Endodermal cell (in vitro differentiated cells): ENCODE results near the gene NR5A1. TPM values are rescaled to one million over a fixed set of nuclear protein-coding genes. Genes with fewer than 3 reads are reported as not detected.

Experiments
- DNase-seq: peaks from one replicate; pipeline ENCODE4 v3.0.0-alpha.2; 2017
- H3K27ac ChIP-seq: 2 replicates; pipeline ENCODE4 v1.5.1; 2013; ENCODE audit warnings: mild to moderate bottlenecking, low read depth, low read length, moderate library complexity
- H3K27me3 ChIP-seq: 2 replicates; pipeline ENCODE4 v1.6.1; 2013; ENCODE audit warnings: mild to moderate bottlenecking, low read length, moderate library complexity; ENCODE audit not compliant: insufficient read depth, control insufficient read depth, poor library complexity, severe bottlenecking
- H3K36me3 ChIP-seq: 2 replicates; pipeline ENCODE4 v1.7.0; 2013; ENCODE audit warnings: mild to moderate bottlenecking, low read length, moderate library complexity; ENCODE audit not compliant: control insufficient read depth, insufficient read depth
- H3K4me1 ChIP-seq: one replicate; pipeline ENCODE4 v1.7.0; 2013; ENCODE audit warnings: low read length; ENCODE audit not compliant: control insufficient read depth, insufficient read depth
- H3K4me3 ChIP-seq: 2 replicates; pipeline ENCODE4 v1.5.1; 2013; ENCODE audit warnings: mild to moderate bottlenecking, low read length, moderate library complexity
- H3K9ac ChIP-seq: 2 replicates; pipeline ENCODE4 v1.6.1; 2013; ENCODE audit warnings: mild to moderate bottlenecking, low read length, moderate library complexity; ENCODE audit not compliant: poor library complexity, severe bottlenecking; ENCODE audit errors: extremely low read depth
- H3K9me3 ChIP-seq: 2 replicates; pipeline ENCODE4 v1.6.1; 2013; ENCODE audit warnings: mild to moderate bottlenecking, low read length, moderate library complexity; ENCODE audit not compliant: control insufficient read depth
- H3K27ac Mint-ChIP-seq: 2 replicates; pipeline ENCODE4 v1.8.0; 2020; ENCODE audit warnings: mixed read lengths
- H3K27me3 Mint-ChIP-seq: 2 replicates; pipeline ENCODE4 v1.8.0; 2021; ENCODE audit warnings: mild to moderate bottlenecking, mixed read lengths; ENCODE audit not compliant: insufficient read depth
- H3K36me3 Mint-ChIP-seq: 2 replicates; pipeline ENCODE4 v1.8.0; 2020; ENCODE audit warnings: low read depth, mixed read lengths
- H3K4me1 Mint-ChIP-seq: 2 replicates; pipeline ENCODE4 v1.8.0; 2020; ENCODE audit warnings: mixed read lengths
- H3K4me3 Mint-ChIP-seq: 2 replicates; pipeline ENCODE4 v1.8.0; 2020; ENCODE audit warnings: mild to moderate bottlenecking, moderate library complexity, mixed read lengths
- H3K9me3 Mint-ChIP-seq: 2 replicates; pipeline ENCODE4 v1.8.0; 2020; ENCODE audit warnings: mild to moderate bottlenecking, mixed read lengths
- WGBS, 2 experiments: methylation state at CpG; one replicate each; pipeline versions ENCODE4 v1.1.5 to v1.1.7; 2013; ENCODE audit warnings: missing lambda C conversion rate in 2 of 2, mixed read lengths in 1 of 2; ENCODE audit not compliant: insufficient coverage in 1 of 2, insufficient read length in 1 of 2; 5-methylcytosine and 5-hydroxymethylcytosine counted together
- total RNA-seq, 2 donors: library from RNA; stranded (reverse); fragmentation: NEBNext Ultra II Directional in 1 of 2; extraction: Animal tissue kit (Norgen Biotek cat#: 25700) in 1 of 2; gene quantifications; 2 replicates in 1 of 2; 3 replicates in 1 of 2; pipeline ENCODE4 v1.2.1, GENCODE V29; 2021
- TF ChIP-seq, protein P1 (sequence below): fragments of 200-600 bp; sonication (generic); conservative IDR thresholded peaks from 2 replicates; pipeline ENCODE4 v1.5.0; 2021; ENCODE audit warnings: antibody characterized with exemption, mild to moderate bottlenecking

The NR5A1 gene
- total RNA-seq, 2 donors from 2014 or later = 0.37 TPM; not detected in 1

- H3K9me3 ChIP-seq = no peaks in the 10 kb centered on the region
- H3K4me1 ChIP-seq = peaks cover 4% of the 10 kb centered on the region
- peak overlapping the region; percentile 48 for H3K27ac Mint-ChIP-seq
- no peaks in the 10 kb centered on the region for H3K36me3 Mint-ChIP-seq
- TF ChIP-seq, protein P1, sequence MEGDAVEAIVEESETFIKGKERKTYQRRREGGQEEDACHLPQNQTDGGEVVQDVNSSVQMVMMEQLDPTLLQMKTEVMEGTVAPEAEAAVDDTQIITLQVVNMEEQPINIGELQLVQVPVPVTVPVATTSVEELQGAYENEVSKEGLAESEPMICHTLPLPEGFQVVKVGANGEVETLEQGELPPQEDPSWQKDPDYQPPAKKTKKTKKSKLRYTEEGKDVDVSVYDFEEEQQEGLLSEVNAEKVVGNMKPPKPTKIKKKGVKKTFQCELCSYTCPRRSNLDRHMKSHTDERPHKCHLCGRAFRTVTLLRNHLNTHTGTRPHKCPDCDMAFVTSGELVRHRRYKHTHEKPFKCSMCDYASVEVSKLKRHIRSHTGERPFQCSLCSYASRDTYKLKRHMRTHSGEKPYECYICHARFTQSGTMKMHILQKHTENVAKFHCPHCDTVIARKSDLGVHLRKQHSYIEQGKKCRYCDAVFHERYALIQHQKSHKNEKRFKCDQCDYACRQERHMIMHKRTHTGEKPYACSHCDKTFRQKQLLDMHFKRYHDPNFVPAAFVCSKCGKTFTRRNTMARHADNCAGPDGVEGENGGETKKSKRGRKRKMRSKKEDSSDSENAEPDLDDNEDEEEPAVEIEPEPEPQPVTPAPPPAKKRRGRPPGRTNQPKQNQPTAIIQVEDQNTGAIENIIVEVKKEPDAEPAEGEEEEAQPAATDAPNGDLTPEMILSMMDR = no peak
- H3K9ac ChIP-seq = no peak overlapping the region
- H3K4me3 Mint-ChIP-seq = no peak overlapping the region
- H3K4me1 Mint-ChIP-seq = peaks cover 7% of the 10 kb centered on the region
- no peak for DNase-seq
- no peaks in the 10 kb centered on the region for H3K36me3 ChIP-seq
- 90 to 91% methylated on average over 8 to 9 of the region's 9 CpGs for WGBS, 2 experiments
- H3K27me3 ChIP-seq = peaks cover 6% of the 10 kb centered on the region
- H3K9me3 Mint-ChIP-seq = no peaks in the 10 kb centered on the region
- H3K4me3 ChIP-seq = no peak overlapping the region
- H3K27me3 Mint-ChIP-seq = peaks cover 12% of the 10 kb centered on the region
- H3K27ac ChIP-seq = no peak overlapping the region
Measured at GRCh38 chr9:124510650-124511425, 3.6 kb upstream of the NR5A1 start.

GRCh38 chr9:124507880-124508423, 753 bp upstream of the NR5A1 start:
- no peak overlapping the region for H3K9ac ChIP-seq
- no peaks in the 10 kb centered on the region for H3K9me3 ChIP-seq
- DNase-seq = no peak
- H3K4me3 Mint-ChIP-seq = no peak overlapping the region
- peaks cover 33% of the 10 kb centered on the region for H3K27me3 ChIP-seq
- peaks cover 11% of the 10 kb centered on the region for H3K4me1 Mint-ChIP-seq
- H3K27ac Mint-ChIP-seq = no peak overlapping the region
- TF ChIP-seq, protein P1 = no peak
- WGBS, 2 experiments = 95 to 97% methylated on average over 7 to 11 of the region's 11 CpGs
- peaks cover 2% of the 10 kb centered on the region for H3K9me3 Mint-ChIP-seq
- no peak overlapping the region for H3K4me3 ChIP-seq
- H3K36me3 Mint-ChIP-seq = no peaks in the 10 kb centered on the region
- peaks cover 4% of the 10 kb centered on the region for H3K4me1 ChIP-seq
- H3K36me3 ChIP-seq = no peaks in the 10 kb centered on the region
- H3K27me3 Mint-ChIP-seq = peaks cover 34% of the 10 kb centered on the region
- no peak overlapping the region for H3K27ac ChIP-seq

DNA sequence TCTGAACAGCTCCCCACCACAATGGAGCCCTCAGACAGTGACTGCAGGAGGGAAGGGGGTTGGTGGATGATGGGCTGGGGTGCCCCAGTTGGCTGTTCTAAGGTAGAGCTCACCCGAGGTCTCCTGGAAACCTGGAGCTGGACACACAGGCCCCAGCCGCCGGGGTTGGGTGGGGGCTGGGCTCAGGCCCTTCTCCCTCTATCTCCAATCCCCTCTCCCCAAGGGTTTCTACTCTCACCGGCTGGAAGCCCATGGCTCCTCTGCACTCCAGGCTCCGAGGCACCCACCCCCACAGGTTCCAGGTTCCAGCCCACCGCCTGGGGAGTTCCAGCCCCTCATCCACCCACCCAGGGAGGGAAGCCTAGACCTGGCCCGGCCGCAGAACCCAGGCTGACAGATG, 766 bp downstream of the NR5A1 start:
- Histone ChIP-seq H3K4me3 (no peak overlapping the region), H3K9me3 (no peaks in the 10 kb centered on the region), H3K4me1 (peaks cover under 1% of the 10 kb centered on the region), H3K36me3 (no peaks in the 10 kb centered on the region), H3K27me3 (peaks cover 48% of the 10 kb centered on the region), H3K9ac (no peak overlapping the region), H3K27ac (no peak overlapping the region)
- H3K4me1 Mint-ChIP-seq = peaks cover 4% of the 10 kb centered on the region
- 86 to 100% methylated on average over 2 to 8 of the region's 8 CpGs for WGBS, 2 experiments
- H3K4me3 Mint-ChIP-seq = no peak overlapping the region
- peak; percentile 43 for DNase-seq
- H3K36me3 Mint-ChIP-seq = no peaks in the 10 kb centered on the region
- H3K27ac Mint-ChIP-seq = no peak overlapping the region
- TF ChIP-seq, protein P1 = no peak
- peaks cover 49% of the 10 kb centered on the region for H3K27me3 Mint-ChIP-seq
- H3K9me3 Mint-ChIP-seq = peaks cover 2% of the 10 kb centered on the region
